Trophoblast cell (in vitro differentiated cells and primary cell): ENCODE results near the gene HS6ST2.

Source experiments
- DNase-seq, 2 donors: peaks; one replicate each; pipeline ENCODE4 v3.0.0-alpha.2; 2016
- H2AFZ ChIP-seq: 2 replicates; pipeline ENCODE4 v1.6.1; 2013; ENCODE audit warnings: low read length, moderate library complexity, mild to moderate bottlenecking; ENCODE audit not compliant: insufficient read depth, poor library complexity
- H2AK5ac ChIP-seq: 2 replicates; pipeline ENCODE4 v1.6.1; 2013; ENCODE audit warnings: mild to moderate bottlenecking, low read length
- H2BK120ac ChIP-seq: 2 replicates; pipeline ENCODE4 v1.6.1; 2013; ENCODE audit warnings: low read length, mild to moderate bottlenecking, moderate library complexity; ENCODE audit not compliant: insufficient read depth, poor library complexity
- H2BK12ac ChIP-seq: 2 replicates; pipeline ENCODE4 v1.6.1; 2013; ENCODE audit warnings: mild to moderate bottlenecking, low read length, moderate library complexity
- H2BK5ac ChIP-seq: 2 replicates; pipeline ENCODE4 v1.6.1; 2013; ENCODE audit warnings: low read length, low read depth, moderate library complexity, mild to moderate bottlenecking; ENCODE audit not compliant: poor library complexity
- H3K14ac ChIP-seq: 2 replicates; pipeline ENCODE4 v1.6.1; 2013; ENCODE audit warnings: mild to moderate bottlenecking, low read length
- H3K18ac ChIP-seq: 2 replicates; pipeline ENCODE4 v1.6.1; 2013; ENCODE audit warnings: mild to moderate bottlenecking, low read length
- H3K23ac ChIP-seq: 2 replicates; pipeline ENCODE4 v1.6.1; 2013; ENCODE audit warnings: low read length
- H3K27ac ChIP-seq: 2 replicates; pipeline ENCODE4 v1.5.1; 2013; ENCODE audit warnings: low read depth, mild to moderate bottlenecking, inconsistent platforms, low read length, moderate library complexity
- H3K27me3 ChIP-seq: 2 replicates; pipeline ENCODE4 v1.6.1; 2013; ENCODE audit warnings: inconsistent platforms, mild to moderate bottlenecking, low read length, moderate library complexity; ENCODE audit not compliant: insufficient read depth
- H3K36me3 ChIP-seq, 2 experiments: 1 replicate in 1 of 2; 2 replicates in 1 of 2; pipeline ENCODE4 v1.6.1; 2013; ENCODE audit warnings: low read length in 2 of 2, mild to moderate bottlenecking in 2 of 2, moderate library complexity in 1 of 2; ENCODE audit not compliant: insufficient read depth in 2 of 2, control insufficient read depth in 1 of 2
- H3K4ac ChIP-seq: 2 replicates; pipeline ENCODE4 v1.6.1; 2013; ENCODE audit warnings: low read depth, mild to moderate bottlenecking, low read length, moderate library complexity
- H3K4me1 ChIP-seq, 2 experiments: 1 replicate in 1 of 2; 2 replicates in 1 of 2; pipeline ENCODE4 v1.6.1; 2013; ENCODE audit warnings: low read length in 2 of 2, mild to moderate bottlenecking in 2 of 2, moderate library complexity in 1 of 2; ENCODE audit not compliant: insufficient read depth in 2 of 2, control insufficient read depth in 1 of 2
- H3K4me2 ChIP-seq: 2 replicates; pipeline ENCODE4 v1.6.1; 2013; ENCODE audit warnings: inconsistent platforms, mild to moderate bottlenecking, low read length, moderate library complexity
- H3K4me3 ChIP-seq: 2 replicates; pipeline ENCODE4 v1.5.1; 2013; ENCODE audit warnings: mild to moderate bottlenecking, low read depth, low read length, inconsistent platforms
- H3K79me1 ChIP-seq: one replicate; pipeline ENCODE4 v1.6.1; 2013; ENCODE audit warnings: low read length
- H3K79me2 ChIP-seq: 2 replicates; pipeline ENCODE4 v1.6.1; 2013; ENCODE audit warnings: low read length, mild to moderate bottlenecking; ENCODE audit not compliant: control insufficient read depth, insufficient read depth, poor library complexity
- H3K9ac ChIP-seq: 2 replicates; pipeline ENCODE4 v1.6.1; 2013; ENCODE audit warnings: mild to moderate bottlenecking, low read length
- H3K9me3 ChIP-seq: 2 replicates; pipeline ENCODE4 v1.6.1; 2013; ENCODE audit warnings: low read depth, mild to moderate bottlenecking, control low read depth, inconsistent platforms, low read length; ENCODE audit not compliant: insufficient read depth
- H4K12ac ChIP-seq: 2 replicates; pipeline ENCODE4 v1.6.1; 2013; ENCODE audit warnings: low read depth, mild to moderate bottlenecking, low read length, moderate library complexity
- H4K8ac ChIP-seq: 2 replicates; pipeline ENCODE4 v1.6.1; 2013; ENCODE audit warnings: low read depth, mild to moderate bottlenecking, low read length, moderate library complexity
- H4K91ac ChIP-seq: one replicate; pipeline ENCODE4 v1.6.1; 2013; ENCODE audit warnings: low read depth, mild to moderate bottlenecking, low read length, moderate library complexity
- WGBS: extraction: QIAGEN DNeasy Blood & Tissue Kit; methylation state at CpG from one replicate; pipeline ENCODE4 v1.1.7; 2013; ENCODE audit warnings: missing lambda C conversion rate; ENCODE audit not compliant: insufficient read length, insufficient coverage; ENCODE audit errors: extremely low coverage; 5-methylcytosine and 5-hydroxymethylcytosine counted together

The HS6ST2 gene

DNA sequence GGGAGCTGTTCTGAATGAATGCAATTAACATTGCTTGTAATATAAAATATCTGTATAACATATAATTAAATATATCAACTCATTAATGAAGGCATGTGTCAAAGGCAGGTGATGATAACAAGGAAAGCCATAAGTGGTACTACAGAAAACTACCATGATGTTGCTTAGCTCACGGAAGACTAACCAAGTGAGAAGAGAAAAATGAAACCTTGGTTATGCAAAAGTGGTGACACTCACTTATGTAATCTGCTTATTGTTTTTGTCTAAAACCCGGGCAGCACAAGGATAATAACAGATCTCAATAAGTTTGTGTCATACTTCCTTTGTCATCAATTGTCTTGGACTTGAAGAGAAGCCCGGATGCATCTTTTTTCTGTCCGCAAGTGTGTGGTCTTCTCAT lies 156.4 kb downstream of the HS6ST2 start:
- Histone ChIP-seq H2BK12ac (no peak overlapping the region), H3K9ac (no peak overlapping the region), H4K12ac (no peak overlapping the region), H3K79me1 (no peaks in the 10 kb centered on the region), H3K23ac (no peak overlapping the region), H2AK5ac (no peak overlapping the region), H2BK120ac (no peak overlapping the region), H2BK5ac (no peak overlapping the region), H3K18ac (no peak overlapping the region), H3K9me3 (no peaks in the 10 kb centered on the region), H3K4me3 (no peak overlapping the region), H3K27ac (no peak overlapping the region), H3K4me1 (no peaks in the 10 kb centered on the region), H3K4ac (no peak overlapping the region), H3K36me3 (no peaks in the 10 kb centered on the region), H3K14ac (no peak overlapping the region), H2AFZ (no peak overlapping the region), H4K8ac (no peak overlapping the region), H4K91ac (no peak overlapping the region), H3K4me2 (no peak overlapping the region), H3K27me3 (no peaks in the 10 kb centered on the region), H3K79me2 (no peaks in the 10 kb centered on the region)
- DNase-seq: no peak
- no CpG with 5 or more reads among the region's 4 CpGs for WGBS

GRCh38 chrX:132795181-132795580 lies 163.2 kb downstream of the HS6ST2 start:
- no peaks in the 10 kb centered on the region for H3K4me1 ChIP-seq
- no peak overlapping the region for H3K23ac ChIP-seq
- no peak overlapping the region for H2BK5ac ChIP-seq
- H3K4me3 ChIP-seq: no peak overlapping the region
- no peak overlapping the region for H2AFZ ChIP-seq
- no peak overlapping the region for H3K18ac ChIP-seq
- no peak overlapping the region for H2AK5ac ChIP-seq
- H3K9ac ChIP-seq: no peak overlapping the region
- no peak overlapping the region for H3K14ac ChIP-seq
- H3K27me3 ChIP-seq: no peaks in the 10 kb centered on the region
- H4K12ac ChIP-seq: no peak overlapping the region
- no CpG with 5 or more reads among the region's 4 CpGs for WGBS
- no peak overlapping the region for H2BK120ac ChIP-seq
- no peaks in the 10 kb centered on the region for H3K36me3 ChIP-seq
- no peak overlapping the region for H4K91ac ChIP-seq
- H3K9me3 ChIP-seq: no peaks in the 10 kb centered on the region
- H2BK12ac ChIP-seq: no peak overlapping the region
- no peak overlapping the region for H3K4me2 ChIP-seq
- no peak overlapping the region for H3K4ac ChIP-seq
- no peak overlapping the region for H4K8ac ChIP-seq
- no peak overlapping the region for H3K27ac ChIP-seq
- H3K79me2 ChIP-seq: no peaks in the 10 kb centered on the region
- DNase-seq: peak; percentile 3 to 62
- no peaks in the 10 kb centered on the region for H3K79me1 ChIP-seq

DNA sequence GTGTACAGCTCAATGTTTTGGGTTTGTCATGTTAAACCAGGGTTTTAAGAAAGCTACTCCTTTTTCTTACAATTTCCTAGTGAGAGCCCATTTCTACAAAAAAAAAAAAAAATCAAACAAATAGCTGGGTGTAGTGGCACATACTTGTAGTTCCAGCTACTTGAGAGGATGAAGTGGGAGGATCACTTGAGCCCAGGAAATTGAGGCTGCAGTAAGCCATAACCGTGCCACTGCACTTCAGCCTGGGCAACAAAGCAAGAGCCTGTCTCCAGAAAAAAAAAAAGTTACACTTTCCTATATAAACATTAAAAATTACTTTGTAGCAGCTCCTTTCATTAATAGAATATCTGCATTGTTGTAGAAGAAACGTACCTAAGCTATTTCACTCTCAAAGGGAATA lies 166.7 kb downstream of the HS6ST2 start:
- H3K4me2 ChIP-seq: no peak overlapping the region
- H4K8ac ChIP-seq: no peak overlapping the region
- H3K9ac ChIP-seq: no peak overlapping the region
- no peak overlapping the region for H2AFZ ChIP-seq
- H4K91ac ChIP-seq: no peak overlapping the region
- no CpG with 5 or more reads among the region's 2 CpGs for WGBS
- no peak overlapping the region for H3K23ac ChIP-seq
- no peak overlapping the region for H3K27ac ChIP-seq
- H3K9me3 ChIP-seq: no peaks in the 10 kb centered on the region
- H2BK5ac ChIP-seq: no peak overlapping the region
- H4K12ac ChIP-seq: no peak overlapping the region
- no peak overlapping the region for H3K4ac ChIP-seq
- no peaks in the 10 kb centered on the region for H3K79me2 ChIP-seq
- H2BK120ac ChIP-seq: no peak overlapping the region
- H3K79me1 ChIP-seq: no peaks in the 10 kb centered on the region
- no peak for DNase-seq
- no peaks in the 10 kb centered on the region for H3K27me3 ChIP-seq
- H2AK5ac ChIP-seq: no peak overlapping the region
- no peak overlapping the region for H2BK12ac ChIP-seq
- H3K14ac ChIP-seq: no peak overlapping the region
- H3K18ac ChIP-seq: no peak overlapping the region
- H3K4me1 ChIP-seq: no peaks in the 10 kb centered on the region
- H3K36me3 ChIP-seq: no peaks in the 10 kb centered on the region
- H3K4me3 ChIP-seq: no peak overlapping the region

GRCh38 chrX:132790329-132790728 lies 168.1 kb downstream of the HS6ST2 start:
- no peak overlapping the region for H3K4me2 ChIP-seq
- no peaks in the 10 kb centered on the region for H3K36me3 ChIP-seq
- no peak overlapping the region for H3K14ac ChIP-seq
- H4K91ac ChIP-seq: no peak overlapping the region
- H3K4me1 ChIP-seq: no peaks in the 10 kb centered on the region
- H3K9ac ChIP-seq: no peak overlapping the region
- no peak overlapping the region for H3K4ac ChIP-seq
- H2BK120ac ChIP-seq: no peak overlapping the region
- no peak overlapping the region for H2BK5ac ChIP-seq
- H3K4me3 ChIP-seq: no peak overlapping the region
- H3K18ac ChIP-seq: no peak overlapping the region
- H2AK5ac ChIP-seq: no peak overlapping the region
- no peak overlapping the region for H4K12ac ChIP-seq
- no peak overlapping the region for H2BK12ac ChIP-seq
- H4K8ac ChIP-seq: no peak overlapping the region
- H3K23ac ChIP-seq: no peak overlapping the region
- H3K9me3 ChIP-seq: no peaks in the 10 kb centered on the region
- DNase-seq: peak; percentile 32 to 67
- WGBS: no CpG with 5 or more reads among the region's 2 CpGs
- no peak overlapping the region for H3K27ac ChIP-seq
- no peaks in the 10 kb centered on the region for H3K27me3 ChIP-seq
- H3K79me1 ChIP-seq: no peaks in the 10 kb centered on the region
- no peak overlapping the region for H2AFZ ChIP-seq
- H3K79me2 ChIP-seq: no peaks in the 10 kb centered on the region
